Kidney (tissue), 14 donors: ENCODE data around the gene FAAP24. TPM values are rescaled to one million over a fixed set of nuclear protein-coding genes. Genes with fewer than 3 reads are reported as not detected.
"Not testable (repeated sequence)": the region's sequence is repeated elsewhere in the genome, so short reads cannot be mapped to it uniquely, and the experiment has no call there.

Source experiments
- DNase-seq, 5 donors: peaks; one replicate each; pipeline ENCODE4 v3.0.0-alpha.2; 2013 to 2020
- FAIRE-seq: peaks from 2 replicates; lab custom pipeline; 2012; peaks lifted over from hg19 to GRCh38; lab: Jason Lieb, UNC
- H3K27ac ChIP-seq, 2 donors: one replicate each; pipeline ENCODE4 v1.7.0; 2013; ENCODE audit warnings: low read depth in 2 of 2, low read length in 2 of 2, inconsistent platforms in 1 of 2
- H3K27me3 ChIP-seq: one replicate; pipeline ENCODE4 v1.7.1; 2013; ENCODE audit warnings: low read length, inconsistent platforms; ENCODE audit not compliant: control insufficient read depth, insufficient read depth
- H3K36me3 ChIP-seq, 3 donors: one replicate each; pipeline versions ENCODE4 v1.7.0 to v1.7.1; 2013; ENCODE audit warnings: low read length in 3 of 3, control low read depth in 1 of 3, inconsistent platforms in 1 of 3; ENCODE audit not compliant: insufficient read depth in 3 of 3, control insufficient read depth in 2 of 3
- H3K4me1 ChIP-seq, 3 donors: one replicate each; pipeline versions ENCODE4 v1.7.0 to v1.7.1; 2013; ENCODE audit warnings: low read length in 3 of 3, inconsistent platforms in 1 of 3, low read depth in 1 of 3; ENCODE audit not compliant: control insufficient read depth in 2 of 3, insufficient read depth in 2 of 3
- H3K4me3 ChIP-seq, 3 donors: one replicate each; pipeline versions ENCODE4 v1.7.0 to v1.8.1; 2013; ENCODE audit warnings: low read length in 3 of 3, control low read depth in 1 of 3, inconsistent platforms in 1 of 3
- H3K9ac ChIP-seq, 3 donors: one replicate each; pipeline versions ENCODE4 v1.7.0 to v1.7.1; 2013; ENCODE audit warnings: low read length in 3 of 3, control low read depth in 1 of 3, inconsistent platforms in 1 of 3
- H3K9me3 ChIP-seq, 3 donors: one replicate each; pipeline versions ENCODE4 v1.7.0 to v1.7.1; 2013; ENCODE audit warnings: low read length in 3 of 3, control low read depth in 1 of 3, inconsistent platforms in 1 of 3; ENCODE audit not compliant: control insufficient read depth in 2 of 3, insufficient read depth in 1 of 3
- intact Hi-C: fragments of 100-400 bp; cut with DNase I; formaldehyde crosslinking; loops from one replicate; pipeline ENCODE4 v1.11.1; 2022
- polyA plus RNA-seq: library from polyadenylated mRNA; stranded (reverse); fragments of 350-450 nt; fragmentation: Illumina TruSeq; extraction: RNeasy Lipid Tissue Mini Kit (QIAGEN cat#74804); gene quantifications from one replicate; pipeline ENCODE4 v1.2.3, GENCODE V29; 2014; ENCODE audit warnings: low read depth, low replicate concordance; ENCODE audit not compliant: insufficient read depth
- total RNA-seq: library from RNA; stranded (reverse); fragmentation: NEBNext Ultra II Directional; extraction: Animal tissue kit (Norgen Biotek cat#: 25700); gene quantifications from one replicate; pipeline ENCODE4 v1.2.1, GENCODE V29; 2021
- TF ChIP-seq, protein P1 (sequence below): IDR thresholded peaks from 3 replicates; pipeline ENCODE4 v1.5.1; 2012; ENCODE audit warnings: mild to moderate bottlenecking, moderate library complexity, borderline replicate concordance; ENCODE audit not compliant: insufficient read depth; ENCODE audit errors: extremely low read depth
- donor health status: control.
- donor health status: control.
- donor health status: control.
- donor health status: control.
- donor health status: control.
- donor health status: DM: yes; HTN: yes; CAD: no.
- donor health status: Normal renal cell carcinoma (clear cell type).

FAAP24 gene
- total and polyA plus RNA-seq, 2 donors from 2014 or later: 1.4 to 2.0 TPM

DNA sequence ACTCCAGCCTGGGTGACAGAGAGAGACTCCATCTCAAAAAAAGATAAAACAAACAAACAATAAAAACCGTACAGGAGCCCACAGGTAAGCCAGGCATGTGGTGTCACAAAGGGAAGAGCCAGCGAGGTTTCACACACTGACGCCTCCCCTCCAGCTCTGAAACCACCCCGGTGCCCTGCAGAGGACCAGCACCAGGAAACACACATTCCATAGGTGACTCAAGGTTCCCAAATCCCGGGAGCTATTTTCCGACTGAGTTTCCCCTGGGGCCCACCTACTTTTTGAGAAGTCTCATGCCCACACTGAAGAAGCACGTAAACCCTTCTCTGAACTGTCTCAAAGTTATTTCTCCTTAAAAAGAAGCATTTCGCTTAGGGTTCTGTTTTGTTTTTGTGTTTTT is 52.4 kb downstream of the FAAP24 start:
- intact Hi-C loops: no loop called here
- Histone ChIP-seq H3K9ac (no peak overlapping the region), H3K4me1 (no peaks in the 10 kb centered on the region), H3K27ac (no peak overlapping the region), H3K9me3 (no peaks in the 10 kb centered on the region), H3K4me3 (no peak overlapping the region), H3K27me3 (no peaks in the 10 kb centered on the region), H3K36me3 (peaks cover 0 to 4% (median 0%) of the 10 kb centered on the region in 3 donors)
- TF ChIP-seq, protein P1, sequence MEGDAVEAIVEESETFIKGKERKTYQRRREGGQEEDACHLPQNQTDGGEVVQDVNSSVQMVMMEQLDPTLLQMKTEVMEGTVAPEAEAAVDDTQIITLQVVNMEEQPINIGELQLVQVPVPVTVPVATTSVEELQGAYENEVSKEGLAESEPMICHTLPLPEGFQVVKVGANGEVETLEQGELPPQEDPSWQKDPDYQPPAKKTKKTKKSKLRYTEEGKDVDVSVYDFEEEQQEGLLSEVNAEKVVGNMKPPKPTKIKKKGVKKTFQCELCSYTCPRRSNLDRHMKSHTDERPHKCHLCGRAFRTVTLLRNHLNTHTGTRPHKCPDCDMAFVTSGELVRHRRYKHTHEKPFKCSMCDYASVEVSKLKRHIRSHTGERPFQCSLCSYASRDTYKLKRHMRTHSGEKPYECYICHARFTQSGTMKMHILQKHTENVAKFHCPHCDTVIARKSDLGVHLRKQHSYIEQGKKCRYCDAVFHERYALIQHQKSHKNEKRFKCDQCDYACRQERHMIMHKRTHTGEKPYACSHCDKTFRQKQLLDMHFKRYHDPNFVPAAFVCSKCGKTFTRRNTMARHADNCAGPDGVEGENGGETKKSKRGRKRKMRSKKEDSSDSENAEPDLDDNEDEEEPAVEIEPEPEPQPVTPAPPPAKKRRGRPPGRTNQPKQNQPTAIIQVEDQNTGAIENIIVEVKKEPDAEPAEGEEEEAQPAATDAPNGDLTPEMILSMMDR: no peak
- DNase-seq (no peak), FAIRE-seq (no peak)

DNA sequence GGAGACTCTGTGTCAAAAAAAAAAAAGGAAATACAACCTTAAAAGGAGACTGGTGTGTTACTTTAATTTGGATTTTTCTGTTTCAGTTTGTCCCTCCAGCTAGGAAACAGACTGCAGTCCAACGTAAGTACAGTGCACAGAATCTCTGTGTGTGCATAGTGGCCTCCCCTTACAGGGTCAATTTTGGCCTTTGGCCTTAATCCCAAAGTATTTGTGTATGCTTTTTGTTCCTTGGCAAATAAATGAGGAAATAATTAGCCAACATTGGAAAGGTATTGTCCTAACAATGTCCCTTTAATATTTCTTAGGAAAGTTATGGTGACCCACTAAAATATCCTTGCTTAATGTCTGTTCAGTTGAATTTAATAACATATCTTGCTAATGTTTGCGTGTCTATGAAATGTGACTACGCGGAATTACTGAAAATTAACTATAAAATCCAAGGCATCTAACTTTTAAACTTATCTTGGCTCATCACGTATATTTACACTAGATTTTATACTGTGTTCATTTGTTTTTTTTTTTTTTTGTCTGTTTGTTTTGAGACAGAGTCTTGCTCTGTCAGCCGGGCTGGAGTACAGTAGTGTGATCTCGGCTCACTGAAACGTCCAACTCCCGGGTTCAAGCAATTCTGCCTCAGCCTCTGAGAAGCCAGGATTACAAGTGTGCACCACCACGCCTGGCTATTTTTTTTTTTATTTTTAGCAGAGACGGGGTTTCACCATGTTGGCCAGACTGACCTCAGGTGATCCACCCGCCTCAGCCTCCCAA is 53.6 kb downstream of the FAAP24 start:
- H3K4me1 ChIP-seq, intact Hi-C loops, H3K27me3 ChIP-seq, H3K9me3 ChIP-seq, H3K9ac ChIP-seq, H3K27ac ChIP-seq, FAIRE-seq, DNase-seq, H3K4me3 ChIP-seq, H3K36me3 ChIP-seq: not testable (repeated sequence)

DNA sequence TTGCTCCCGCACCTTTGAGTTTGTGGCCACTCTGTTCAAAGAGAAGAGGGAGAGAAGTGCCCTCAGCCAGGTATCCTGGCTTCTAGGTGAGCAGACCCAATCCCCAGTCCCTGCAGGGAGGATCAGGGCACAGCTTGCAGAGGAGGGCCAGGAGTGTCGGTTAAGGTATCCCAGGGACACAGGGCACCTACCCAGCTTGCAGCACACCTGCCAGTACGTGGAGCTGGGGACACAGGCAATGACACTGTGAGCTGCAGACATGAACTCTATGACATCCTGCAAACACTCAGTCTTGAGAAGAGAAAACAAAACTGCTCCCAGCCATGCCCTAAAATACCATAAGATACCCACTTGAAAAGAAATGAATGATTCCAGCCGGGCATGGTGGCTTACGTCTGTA is 54.6 kb downstream of the FAAP24 start:
- H3K27ac ChIP-seq, H3K9me3 ChIP-seq, H3K4me1 ChIP-seq, H3K36me3 ChIP-seq, intact Hi-C loops, H3K27me3 ChIP-seq, DNase-seq, FAIRE-seq, H3K9ac ChIP-seq, H3K4me3 ChIP-seq: not testable (repeated sequence)

Other genes with a start within 250 kb of the FAAP24 start
- gene SLC7A9, start 102.5 kb upstream of the FAAP24 start, total RNA-seq: 2.6 TPM
- gene SLC7A9, start 102.5 kb upstream of the FAAP24 start, polyA plus RNA-seq: 40.0 TPM
- gene CEP89, start 284 bp upstream of the FAAP24 start, total RNA-seq: 24.0 TPM
- 12.4 TPM for gene CEP89, start 284 bp upstream of the FAAP24 start, polyA plus RNA-seq
- gene RHPN2, start 92.6 kb downstream of the FAAP24 start, total RNA-seq: 50.3 TPM
- gene RHPN2, start 92.6 kb downstream of the FAAP24 start, polyA plus RNA-seq: 13.5 TPM
- 9.1 TPM for gene GPATCH1, start 108.9 kb downstream of the FAAP24 start, total RNA-seq
- 4.3 TPM for gene GPATCH1, start 108.9 kb downstream of the FAAP24 start, polyA plus RNA-seq
- gene WDR88, start 159.9 kb downstream of the FAAP24 start, total RNA-seq: not detected
- gene WDR88, start 159.9 kb downstream of the FAAP24 start, polyA plus RNA-seq: not detected
- 23.8 TPM for gene LRP3, start 222.1 kb downstream of the FAAP24 start, total RNA-seq
- 13.9 TPM for gene LRP3, start 222.1 kb downstream of the FAAP24 start, polyA plus RNA-seq